Muscle layer of duodenum (tissue), 2 donors: ENCODE data around the gene ZNF532.
"Not testable (repeated sequence)": the region's sequence is repeated elsewhere in the genome, so short reads cannot be mapped to it uniquely, and the experiment has no call there.

Source experiments
- H3K27ac ChIP-seq: one replicate; pipeline ENCODE4 v1.7.0; 2013; ENCODE audit warnings: mild to moderate bottlenecking, low read length
- H3K27me3 ChIP-seq: one replicate; pipeline ENCODE4 v1.7.0; 2013; ENCODE audit warnings: low read depth, mild to moderate bottlenecking, control low read depth, low read length
- H3K36me3 ChIP-seq, 2 donors: one replicate each; pipeline ENCODE4 v1.7.0; 2013; ENCODE audit warnings: low read length in 2 of 2, control low read depth in 1 of 2, mild to moderate bottlenecking in 1 of 2; ENCODE audit not compliant: insufficient read depth in 2 of 2, control insufficient read depth in 1 of 2
- H3K4me1 ChIP-seq, 2 donors: one replicate each; pipeline ENCODE4 v1.7.0; 2013; ENCODE audit warnings: low read length in 2 of 2, mild to moderate bottlenecking in 2 of 2, control low read depth in 1 of 2, moderate library complexity in 1 of 2; ENCODE audit not compliant: insufficient read depth in 2 of 2, control insufficient read depth in 1 of 2
- H3K4me3 ChIP-seq, 2 donors: one replicate each; pipeline ENCODE4 v1.7.0; 2013; ENCODE audit warnings: low read length in 2 of 2, low read depth in 1 of 2, mild to moderate bottlenecking in 1 of 2
- H3K9me3 ChIP-seq, 2 donors: one replicate each; pipeline ENCODE4 v1.7.0; 2013; ENCODE audit warnings: low read length in 2 of 2, control low read depth in 1 of 2, mild to moderate bottlenecking in 1 of 2; ENCODE audit not compliant: control insufficient read depth in 1 of 2
- donor health status: healthy.

Gene ZNF532

GRCh38 chr18:58851856-58852255, 12.8 kb upstream of the ZNF532 start:
- no peaks in the 10 kb centered on the region for H3K9me3 ChIP-seq
- no peak overlapping the region for H3K27ac ChIP-seq
- H3K4me3 ChIP-seq, result no peak overlapping the region
- no peaks in the 10 kb centered on the region for H3K36me3 ChIP-seq
- H3K4me1 ChIP-seq, result no peaks in the 10 kb centered on the region
- H3K27me3 ChIP-seq, result no peaks in the 10 kb centered on the region

GRCh38 chr18:58852629-58853028, 12.0 kb upstream of the ZNF532 start:
- no peak overlapping the region for H3K4me3 ChIP-seq
- H3K9me3 ChIP-seq, result no peaks in the 10 kb centered on the region
- H3K36me3 ChIP-seq, result no peaks in the 10 kb centered on the region
- no peaks in the 10 kb centered on the region for H3K27me3 ChIP-seq
- H3K27ac ChIP-seq, result no peak overlapping the region
- no peaks in the 10 kb centered on the region for H3K4me1 ChIP-seq

- Histone ChIP-seq H3K4me3 (no peak overlapping the region), H3K27me3 (no peaks in the 10 kb centered on the region), H3K36me3 (no peaks in the 10 kb centered on the region), H3K9me3 (no peaks in the 10 kb centered on the region), H3K27ac (no peak overlapping the region), H3K4me1 (no peaks in the 10 kb centered on the region)
Observed at GRCh38 chr18:58853561-58853960, 11.1 kb upstream of the ZNF532 start.

DNA sequence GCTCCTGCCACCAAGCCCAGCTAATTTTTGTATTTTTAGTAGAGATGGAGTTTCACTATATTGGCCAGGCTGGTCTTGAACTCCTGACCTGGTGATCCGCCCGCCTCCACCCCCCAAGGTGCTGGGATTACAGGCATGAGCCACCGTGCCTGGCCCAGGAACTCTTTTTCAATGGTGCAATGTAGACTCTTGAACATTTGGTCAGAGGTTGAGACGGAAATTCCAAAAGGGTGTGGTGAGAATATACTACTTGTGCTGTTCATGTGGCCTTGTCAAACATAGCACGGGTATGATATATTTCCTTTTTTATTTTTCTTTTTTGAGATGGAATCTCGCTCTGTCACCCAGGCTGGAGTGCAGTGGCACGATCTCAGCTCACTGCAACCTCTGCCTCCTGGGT, 9.2 kb upstream of the ZNF532 start:
- not testable (repeated sequence) for H3K4me3 ChIP-seq, H3K36me3 ChIP-seq, H3K27me3 ChIP-seq, H3K4me1 ChIP-seq, H3K9me3 ChIP-seq, H3K27ac ChIP-seq

DNA sequence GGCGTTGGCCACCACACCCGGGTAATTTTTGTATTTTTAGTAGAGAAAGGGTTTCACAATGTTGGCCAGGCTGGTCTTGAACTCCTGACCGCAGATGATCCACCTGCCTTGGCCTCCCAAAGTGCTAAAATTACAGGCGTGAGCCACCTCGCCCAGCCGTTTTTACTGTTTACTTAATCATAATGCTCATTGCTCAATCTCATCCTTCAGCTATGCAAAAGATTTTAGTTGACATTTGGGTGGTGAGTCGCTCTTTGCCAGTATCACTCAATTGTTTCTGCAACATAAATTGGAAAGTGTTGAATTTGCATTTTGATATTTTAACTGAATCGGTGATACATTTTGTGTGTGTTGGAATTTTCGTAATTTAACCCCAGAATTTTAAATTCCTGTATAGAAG, 7.8 kb upstream of the ZNF532 start:
- H3K27me3 ChIP-seq, result no peaks in the 10 kb centered on the region
- no peak overlapping the region for H3K27ac ChIP-seq
- H3K4me3 ChIP-seq, result no peak overlapping the region
- no peaks in the 10 kb centered on the region for H3K9me3 ChIP-seq
- peaks cover 0 to 11% of the 10 kb centered on the region in 2 donors for H3K4me1 ChIP-seq
- H3K36me3 ChIP-seq, result no peaks in the 10 kb centered on the region

DNA sequence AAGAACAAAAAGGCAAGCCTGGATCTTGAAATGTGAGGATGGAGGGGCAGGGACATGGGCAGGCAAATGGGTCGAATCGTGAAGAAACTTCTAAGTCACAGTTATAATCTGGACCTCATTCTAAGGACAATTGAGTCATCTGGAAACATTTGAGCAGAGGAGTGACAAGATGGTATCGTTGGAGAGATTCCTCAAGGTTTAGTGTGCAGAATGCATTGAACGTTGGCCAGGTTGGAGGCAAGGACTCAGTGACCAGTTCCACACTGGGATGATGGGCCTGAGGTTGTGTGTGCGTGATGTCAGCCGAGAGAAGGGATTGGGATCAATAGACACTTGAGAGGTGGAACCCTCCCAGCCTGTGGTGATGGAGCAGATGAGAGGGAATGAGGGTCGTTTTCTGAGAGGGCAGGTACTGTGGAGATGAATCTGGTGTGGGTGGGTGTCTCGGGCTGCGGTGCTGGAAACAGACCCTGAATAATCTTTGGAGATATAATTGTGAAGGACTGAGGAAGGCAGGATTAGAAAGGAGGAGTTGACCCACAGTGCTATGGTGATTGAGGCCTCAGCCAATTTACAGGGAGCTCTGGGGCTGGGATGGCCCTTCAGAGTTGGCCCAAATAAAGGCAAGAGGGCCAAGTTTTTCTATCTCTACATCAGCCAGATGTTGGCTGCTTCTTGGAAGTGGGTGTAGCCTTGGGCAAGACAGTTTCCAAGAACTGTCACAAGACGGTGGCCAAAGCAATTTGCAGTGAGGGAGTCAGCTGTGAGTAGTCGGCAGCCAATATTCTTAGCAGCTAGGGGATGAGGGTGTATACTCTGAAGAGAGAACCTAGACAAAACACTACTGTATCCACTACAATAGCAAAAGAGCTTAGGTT, 5.8 kb upstream of the ZNF532 start:
- no peaks in the 10 kb centered on the region for H3K9me3 ChIP-seq
- no peaks in the 10 kb centered on the region for H3K36me3 ChIP-seq
- H3K4me3 ChIP-seq, result no peak overlapping the region
- H3K4me1 ChIP-seq, result peaks cover 6 to 19% of the 10 kb centered on the region in 2 donors
- H3K27ac ChIP-seq, result no peak overlapping the region
- H3K27me3 ChIP-seq, result no peaks in the 10 kb centered on the region

DNA sequence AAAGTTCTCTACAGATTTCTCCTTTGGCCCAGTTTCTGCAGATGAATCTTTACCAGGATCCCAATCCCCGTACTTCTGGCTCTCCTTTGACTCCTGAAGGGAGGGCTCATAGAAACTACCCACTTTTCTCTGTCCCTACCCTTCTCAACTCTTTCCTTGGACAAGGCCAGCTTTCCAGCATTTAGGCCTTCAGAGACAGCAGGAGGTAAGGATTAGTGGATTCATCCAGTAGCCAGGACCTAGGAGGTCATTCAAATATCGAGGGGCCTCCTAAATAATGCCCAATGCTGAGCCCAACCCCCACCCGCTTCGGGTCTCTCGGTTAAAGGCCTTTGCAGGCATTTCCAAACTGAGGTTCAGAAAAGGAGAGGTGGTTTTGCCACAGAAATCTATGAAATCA, 4.8 kb upstream of the ZNF532 start:
- no peaks in the 10 kb centered on the region for H3K36me3 ChIP-seq
- no peaks in the 10 kb centered on the region for H3K27me3 ChIP-seq
- no peaks in the 10 kb centered on the region for H3K9me3 ChIP-seq
- H3K4me1 ChIP-seq, result peaks cover 6 to 19% of the 10 kb centered on the region in 2 donors
- peak overlapping the region; percentile 19 for H3K27ac ChIP-seq
- no peak overlapping the region for H3K4me3 ChIP-seq

DNA sequence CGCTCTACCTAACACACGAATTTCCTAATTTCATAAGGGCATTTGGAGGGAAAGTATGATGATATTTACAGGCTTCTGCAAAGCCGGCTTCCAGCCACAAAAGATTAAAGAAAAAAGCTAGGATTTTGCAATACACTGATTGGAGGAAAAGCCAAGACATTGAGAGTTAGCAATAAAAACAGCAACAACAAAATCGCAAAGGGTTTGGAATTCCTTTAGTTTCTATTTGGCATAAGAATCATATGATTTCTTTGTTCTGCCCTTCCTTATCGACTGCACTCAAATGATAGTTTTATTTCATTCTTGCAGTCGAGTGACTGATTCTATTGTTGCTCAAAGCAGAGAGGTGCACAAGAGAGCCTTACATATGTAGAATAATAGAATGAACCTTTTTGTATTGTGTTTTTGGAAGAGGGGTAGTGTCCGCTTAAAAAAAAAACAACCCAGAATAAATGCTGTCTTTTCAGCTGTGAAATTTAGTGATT, 3.9 kb upstream of the ZNF532 start:
- H3K27me3 ChIP-seq, result no peaks in the 10 kb centered on the region
- H3K36me3 ChIP-seq, result no peaks in the 10 kb centered on the region
- peak overlapping the region in 1 of 2 donors; percentile 31 for H3K4me3 ChIP-seq
- H3K9me3 ChIP-seq, result no peaks in the 10 kb centered on the region
- peaks cover 6 to 27% of the 10 kb centered on the region in 2 donors for H3K4me1 ChIP-seq
- no peak overlapping the region for H3K27ac ChIP-seq

- peaks cover 6 to 33% of the 10 kb centered on the region in 2 donors for H3K4me1 ChIP-seq
- no peaks in the 10 kb centered on the region for H3K27me3 ChIP-seq
- peak overlapping the region; percentile 6 for H3K27ac ChIP-seq
- no peaks in the 10 kb centered on the region for H3K36me3 ChIP-seq
- H3K4me3 ChIP-seq, result no peak overlapping the region
- no peaks in the 10 kb centered on the region for H3K9me3 ChIP-seq
Observed at GRCh38 chr18:58861353-58861752, 3.3 kb upstream of the ZNF532 start.

DNA sequence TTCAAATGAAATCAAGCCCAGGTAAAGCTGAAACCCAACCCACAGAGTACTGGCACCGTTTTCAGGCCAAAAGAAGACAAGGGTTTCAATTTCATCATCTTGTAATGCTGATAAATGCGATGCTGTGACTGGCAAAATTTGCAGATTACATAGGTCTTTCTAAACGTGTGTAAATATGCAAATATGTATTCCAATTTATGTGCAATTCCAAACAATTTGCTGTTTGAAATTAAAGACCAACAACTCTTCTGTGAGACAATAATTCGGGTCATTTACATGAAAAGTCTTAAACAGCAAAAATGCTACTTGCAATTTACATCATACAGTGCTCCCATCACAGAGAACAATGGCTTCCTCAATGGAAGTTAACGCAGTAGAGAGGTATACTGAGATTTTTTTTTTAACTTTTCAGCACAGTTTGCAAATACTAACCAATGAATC, 2.8 kb upstream of the ZNF532 start:
- H3K4me3 ChIP-seq, result no peak overlapping the region
- H3K27me3 ChIP-seq, result no peaks in the 10 kb centered on the region
- peaks cover 11 to 38% of the 10 kb centered on the region in 2 donors for H3K4me1 ChIP-seq
- no peaks in the 10 kb centered on the region for H3K9me3 ChIP-seq
- H3K27ac ChIP-seq, result no peak overlapping the region
- peaks cover 0 to 2% of the 10 kb centered on the region in 2 donors for H3K36me3 ChIP-seq

DNA sequence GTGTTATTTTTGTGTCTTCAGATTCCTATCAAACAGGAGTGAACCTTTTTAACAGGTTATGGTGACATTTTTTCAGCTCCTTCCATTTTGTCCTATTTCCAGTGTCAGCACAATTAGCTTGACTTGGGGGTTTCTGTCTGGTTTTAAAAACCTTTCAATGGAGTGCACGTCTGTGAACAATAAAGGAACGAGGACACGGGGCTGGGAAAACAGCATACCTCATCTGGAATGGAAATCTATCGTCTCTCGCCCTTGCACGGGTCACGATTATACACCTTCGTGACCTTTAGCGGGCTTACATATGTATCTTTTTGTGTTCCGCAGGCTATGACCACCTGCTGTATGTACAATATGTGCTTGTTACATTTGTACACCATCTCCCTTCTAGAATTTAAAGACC, 2.3 kb upstream of the ZNF532 start:
- Histone ChIP-seq H3K36me3 (peaks cover 0 to 3% of the 10 kb centered on the region in 2 donors), H3K9me3 (no peaks in the 10 kb centered on the region), H3K4me3 (peak overlapping the region; percentile 52 to 62), H3K27me3 (no peaks in the 10 kb centered on the region), H3K4me1 (peaks cover 16 to 43% of the 10 kb centered on the region in 2 donors), H3K27ac (peak overlapping the region; percentile 96)
